H9 (cell line): ENCODE measurements around the gene HEG1. TPM values are rescaled to one million over a fixed set of nuclear protein-coding genes. Genes with fewer than 3 reads are reported as not detected.
A peak's percentile ranks its signal among the peaks of the same experiment; 100 is the strongest.

ENCODE experiments used
- DNase-seq: peaks from one replicate; pipeline ENCODE4 v3.0.0-alpha.2; 2017
- H2AFZ ChIP-seq: one replicate; pipeline ENCODE4 v1.6.1; 2013; ENCODE audit warnings: mild to moderate bottlenecking, low read length, control low read depth, moderate library complexity
- H2AK5ac ChIP-seq: 2 replicates; pipeline ENCODE4 v1.6.1; 2013; ENCODE audit warnings: low read length, control low read depth, mixed read lengths; ENCODE audit not compliant: insufficient read length
- H2BK120ac ChIP-seq: one replicate; pipeline ENCODE4 v1.6.1; 2013; ENCODE audit warnings: low read depth, mild to moderate bottlenecking, low read length, control low read depth, inconsistent platforms; ENCODE audit not compliant: poor library complexity, severe bottlenecking
- H2BK12ac ChIP-seq: 2 replicates; pipeline ENCODE4 v1.6.1; 2013; ENCODE audit warnings: low read length, control low read depth, mixed read lengths, low read depth; ENCODE audit not compliant: insufficient read length
- H2BK15ac ChIP-seq: 2 replicates; pipeline ENCODE4 v1.6.1; 2013; ENCODE audit warnings: low read depth, low read length, control low read depth
- H2BK20ac ChIP-seq: one replicate; pipeline ENCODE4 v1.6.1; 2013; ENCODE audit warnings: low read depth, mild to moderate bottlenecking, low read length, control low read depth, inconsistent platforms; ENCODE audit not compliant: poor library complexity, severe bottlenecking
- H2BK5ac ChIP-seq: 2 replicates; pipeline ENCODE4 v1.6.1; 2013; ENCODE audit warnings: low read length, control low read depth, mixed read lengths; ENCODE audit not compliant: insufficient read length
- H3K14ac ChIP-seq: 2 replicates; pipeline ENCODE4 v1.6.1; 2013; ENCODE audit warnings: low read length, control low read depth; ENCODE audit not compliant: insufficient read depth
- H3K18ac ChIP-seq: 2 replicates; pipeline ENCODE4 v1.6.1; 2013; ENCODE audit warnings: low read depth, mild to moderate bottlenecking, mixed read lengths, low read length, control low read depth; ENCODE audit not compliant: insufficient read length
- H3K23ac ChIP-seq: 2 replicates; pipeline ENCODE4 v1.6.1; 2013; ENCODE audit warnings: low read length, control low read depth, mixed read lengths, low read depth; ENCODE audit not compliant: insufficient read length
- H3K23me2 ChIP-seq: 2 replicates; pipeline ENCODE4 v1.6.1; 2013; ENCODE audit warnings: low read depth, mild to moderate bottlenecking, mixed read lengths, low read length, control low read depth; ENCODE audit not compliant: insufficient read length, poor library complexity, severe bottlenecking
- H3K27ac ChIP-seq: 2 replicates; pipeline ENCODE4 v1.5.1; 2013; ENCODE audit warnings: low read length, control low read depth, mixed read lengths, low read depth; ENCODE audit not compliant: insufficient read length
- H3K27me3 ChIP-seq: 2 replicates; pipeline ENCODE4 v1.6.1; 2013; ENCODE audit warnings: low read length, control low read depth, inconsistent platforms; ENCODE audit not compliant: insufficient read depth
- H3K4ac ChIP-seq: 2 replicates; pipeline ENCODE4 v1.6.1; 2013; ENCODE audit warnings: low read depth, mild to moderate bottlenecking, control low read depth, inconsistent platforms, low read length, moderate library complexity
- H3K4me1 ChIP-seq: 2 replicates; pipeline ENCODE4 v1.6.1; 2013; ENCODE audit warnings: low read length, control low read depth, inconsistent platforms; ENCODE audit not compliant: insufficient read depth
- H3K4me2 ChIP-seq: 2 replicates; pipeline ENCODE4 v1.6.1; 2013; ENCODE audit warnings: low read length, control low read depth, mixed read lengths; ENCODE audit not compliant: insufficient read length, insufficient read depth
- H3K56ac ChIP-seq: 2 replicates; pipeline ENCODE4 v1.6.1; 2013; ENCODE audit warnings: low read depth, mild to moderate bottlenecking, mixed read lengths, low read length, control low read depth; ENCODE audit not compliant: insufficient read length
- H3K79me1 ChIP-seq: 2 replicates; pipeline ENCODE4 v1.6.1; 2013; ENCODE audit warnings: low read depth, mild to moderate bottlenecking, moderate library complexity, low read length, control low read depth, inconsistent platforms; ENCODE audit not compliant: insufficient read depth, poor library complexity, severe bottlenecking
- H3K79me2 ChIP-seq: 2 replicates; pipeline ENCODE4 v1.6.1; 2013; ENCODE audit warnings: low read length, control low read depth, inconsistent platforms; ENCODE audit not compliant: insufficient read depth
- H3K9ac ChIP-seq: 2 replicates; pipeline ENCODE4 v1.6.1; 2013; ENCODE audit warnings: low read length, control low read depth, mixed read lengths; ENCODE audit not compliant: insufficient read length; ENCODE audit errors: extremely low read depth
- H3K9me3 ChIP-seq: one replicate; pipeline ENCODE4 v1.6.1; 2013; ENCODE audit warnings: low read depth, low read length, inconsistent platforms; ENCODE audit not compliant: control insufficient read depth
- H3T11ph ChIP-seq: one replicate; pipeline ENCODE4 v1.6.1; 2013; ENCODE audit warnings: mild to moderate bottlenecking, low read length, control low read depth, inconsistent platforms
- H4K20me1 ChIP-seq: one replicate; pipeline ENCODE4 v1.6.1; 2013; ENCODE audit not compliant: control insufficient read depth, insufficient read length, insufficient read depth
- H4K5ac ChIP-seq: 2 replicates; pipeline ENCODE4 v1.6.1; 2013; ENCODE audit warnings: low read depth, mild to moderate bottlenecking, mixed read lengths, low read length, control low read depth; ENCODE audit not compliant: insufficient read length
- H4K8ac ChIP-seq: replicated peaks from 2 replicates; pipeline ENCODE4 v1.6.1; 2013; ENCODE audit warnings: low read length, control low read depth, mixed read lengths, low read depth; ENCODE audit not compliant: insufficient read length
- H4K91ac ChIP-seq: 2 replicates; pipeline ENCODE4 v1.6.1; 2013; ENCODE audit warnings: low read depth, mild to moderate bottlenecking, moderate library complexity, mixed read lengths, low read length, control low read depth; ENCODE audit not compliant: insufficient read length
- H3K27ac Mint-ChIP-seq, 3 experiments: 2 replicates in 2 of 3; 3 replicates in 1 of 3; pipeline ENCODE4 v1.8.0; 2020 to 2021; ENCODE audit warnings: mixed read lengths in 3 of 3, mild to moderate bottlenecking in 1 of 3, moderate library complexity in 1 of 3
- H3K27me3 Mint-ChIP-seq: 2 replicates; pipeline ENCODE4 v1.8.0; 2021; ENCODE audit warnings: low read depth, mild to moderate bottlenecking, moderate library complexity, mixed read lengths
- H3K36me3 Mint-ChIP-seq, 3 experiments: 2 replicates in 2 of 3; 3 replicates in 1 of 3; pipeline ENCODE4 v1.8.0; 2020 to 2021; ENCODE audit warnings: low read depth in 3 of 3, mixed read lengths in 3 of 3; ENCODE audit not compliant: insufficient read depth in 1 of 3
- H3K4me1 Mint-ChIP-seq, 2 experiments: 2 replicates each; pipeline ENCODE4 v1.8.0; 2020; ENCODE audit warnings: mixed read lengths in 2 of 2
- H3K4me3 Mint-ChIP-seq, 2 experiments: 2 replicates in 1 of 2; 3 replicates in 1 of 2; pipeline ENCODE4 v1.8.0; 2020 to 2021; ENCODE audit warnings: mild to moderate bottlenecking in 2 of 2, mixed read lengths in 2 of 2, moderate library complexity in 1 of 2
- H3K9me3 Mint-ChIP-seq, 2 experiments: 2 replicates in 1 of 2; 3 replicates in 1 of 2; pipeline ENCODE4 v1.8.0; 2020; ENCODE audit warnings: mild to moderate bottlenecking in 2 of 2, mixed read lengths in 2 of 2, moderate library complexity in 1 of 2
- WGBS: extraction: QIAGEN DNeasy Blood & Tissue Kit; methylation state at CpG from one replicate; pipeline ENCODE4 v1.1.7; 2013; ENCODE audit warnings: missing lambda C conversion rate, low lambda C conversion rate, mixed read lengths; ENCODE audit not compliant: insufficient read length; ENCODE audit errors: extremely low coverage; 5-methylcytosine and 5-hydroxymethylcytosine counted together
- total RNA-seq: library from RNA; stranded (reverse); gene quantifications from 2 replicates; pipeline ENCODE4 v1.2.1, GENCODE V29; 2021
- TF ChIP-seq, protein P1 (sequence below): fragments of 200-600 bp; sonication (generic); conservative IDR thresholded peaks from 3 replicates; pipeline ENCODE4 v1.8.0; 2021; ENCODE audit warnings: antibody characterized with exemption, mild to moderate bottlenecking

The HEG1 gene
- total RNA-seq, 1 experiment from 2014 or later = 10.3 TPM

DNA sequence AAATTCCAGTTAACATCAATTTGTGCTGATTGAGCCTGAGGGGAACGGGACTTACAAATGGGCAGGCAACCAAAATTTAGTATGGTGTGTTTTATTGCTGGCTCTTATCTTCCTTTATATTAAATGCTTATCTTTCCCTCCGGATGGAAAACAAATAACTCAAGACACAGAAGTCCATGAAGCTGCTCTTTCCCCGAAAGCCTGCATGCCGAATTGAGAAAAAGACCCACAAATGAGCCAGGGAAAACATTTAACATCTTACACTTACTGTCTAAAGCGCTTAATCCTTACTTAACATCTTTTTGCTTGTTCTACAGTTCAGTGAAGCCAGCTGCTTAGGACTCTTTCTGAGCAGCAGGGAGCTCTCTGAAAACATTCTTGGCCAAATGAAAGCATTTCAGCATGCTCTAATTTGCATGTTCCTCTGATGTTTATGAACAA is 49.5 kb downstream of the HEG1 start:
- H2BK12ac ChIP-seq = no peak overlapping the region
- no peak overlapping the region for H4K8ac ChIP-seq
- H3K18ac ChIP-seq = no peak overlapping the region
- H3K4me2 ChIP-seq = no peak overlapping the region
- H2AFZ ChIP-seq = no peak overlapping the region
- no peaks in the 10 kb centered on the region for H3K79me2 ChIP-seq
- no peak overlapping the region for H3K4ac ChIP-seq
- no peaks in the 10 kb centered on the region for H3K9me3 ChIP-seq
- no peaks in the 10 kb centered on the region for H3K79me1 ChIP-seq
- no peak overlapping the region for H2BK120ac ChIP-seq
- no peak overlapping the region for H2BK20ac ChIP-seq
- DNase-seq = no peak
- H3K27ac ChIP-seq = no peak overlapping the region
- H3K9ac ChIP-seq = no peak overlapping the region
- no peak overlapping the region for H4K5ac ChIP-seq
- Mint-ChIP-seq H3K9me3 (no peaks in the 10 kb centered on the region), H3K36me3 (peaks cover 7 to 39% (median 17%) of the 10 kb centered on the region in 3 experiments; a peak in 5 of 7 replicates), H3K4me1 (peaks cover 8 to 9% of the 10 kb centered on the region in 2 experiments), H3K27ac (peak overlapping the region in 1 of 3 experiments; percentile 34; a peak in 2 of 7 replicates), H3K4me3 (no peak overlapping the region), H3K27me3 (no peaks in the 10 kb centered on the region)
- WGBS = no CpG with 5 or more reads among the region's 5 CpGs
- H3K14ac ChIP-seq = no peak overlapping the region
- H4K20me1 ChIP-seq = no peaks in the 10 kb centered on the region
- no peak overlapping the region for H4K91ac ChIP-seq
- H3T11ph ChIP-seq = no peak overlapping the region
- H3K23me2 ChIP-seq = no peaks in the 10 kb centered on the region
- no peaks in the 10 kb centered on the region for H3K4me1 ChIP-seq
- TF ChIP-seq, protein P1, sequence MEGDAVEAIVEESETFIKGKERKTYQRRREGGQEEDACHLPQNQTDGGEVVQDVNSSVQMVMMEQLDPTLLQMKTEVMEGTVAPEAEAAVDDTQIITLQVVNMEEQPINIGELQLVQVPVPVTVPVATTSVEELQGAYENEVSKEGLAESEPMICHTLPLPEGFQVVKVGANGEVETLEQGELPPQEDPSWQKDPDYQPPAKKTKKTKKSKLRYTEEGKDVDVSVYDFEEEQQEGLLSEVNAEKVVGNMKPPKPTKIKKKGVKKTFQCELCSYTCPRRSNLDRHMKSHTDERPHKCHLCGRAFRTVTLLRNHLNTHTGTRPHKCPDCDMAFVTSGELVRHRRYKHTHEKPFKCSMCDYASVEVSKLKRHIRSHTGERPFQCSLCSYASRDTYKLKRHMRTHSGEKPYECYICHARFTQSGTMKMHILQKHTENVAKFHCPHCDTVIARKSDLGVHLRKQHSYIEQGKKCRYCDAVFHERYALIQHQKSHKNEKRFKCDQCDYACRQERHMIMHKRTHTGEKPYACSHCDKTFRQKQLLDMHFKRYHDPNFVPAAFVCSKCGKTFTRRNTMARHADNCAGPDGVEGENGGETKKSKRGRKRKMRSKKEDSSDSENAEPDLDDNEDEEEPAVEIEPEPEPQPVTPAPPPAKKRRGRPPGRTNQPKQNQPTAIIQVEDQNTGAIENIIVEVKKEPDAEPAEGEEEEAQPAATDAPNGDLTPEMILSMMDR = no peak
- H2BK5ac ChIP-seq = no peak overlapping the region
- no peak overlapping the region for H3K23ac ChIP-seq
- no peak overlapping the region for H3K56ac ChIP-seq
- no peaks in the 10 kb centered on the region for H3K27me3 ChIP-seq
- H2BK15ac ChIP-seq = no peak overlapping the region
- H2AK5ac ChIP-seq = no peak overlapping the region
